GM18507 (cell line): ENCODE measurements around the gene MAP3K4.
"Not testable (repeated sequence)": the region's sequence is repeated elsewhere in the genome, so short reads cannot be mapped to it uniquely, and the experiment has no call there.

Source experiments
- DNase-seq: peaks from one replicate; pipeline ENCODE4 v3.0.0; 2011; ENCODE audit warnings: low read depth; ENCODE audit not compliant: insufficient read length; ENCODE audit errors: extremely low spot score
- FAIRE-seq: peaks from 2 replicates; lab custom pipeline; 2011; peaks lifted over from hg19 to GRCh38; lab: Jason Lieb, UNC

MAP3K4 gene

DNA sequence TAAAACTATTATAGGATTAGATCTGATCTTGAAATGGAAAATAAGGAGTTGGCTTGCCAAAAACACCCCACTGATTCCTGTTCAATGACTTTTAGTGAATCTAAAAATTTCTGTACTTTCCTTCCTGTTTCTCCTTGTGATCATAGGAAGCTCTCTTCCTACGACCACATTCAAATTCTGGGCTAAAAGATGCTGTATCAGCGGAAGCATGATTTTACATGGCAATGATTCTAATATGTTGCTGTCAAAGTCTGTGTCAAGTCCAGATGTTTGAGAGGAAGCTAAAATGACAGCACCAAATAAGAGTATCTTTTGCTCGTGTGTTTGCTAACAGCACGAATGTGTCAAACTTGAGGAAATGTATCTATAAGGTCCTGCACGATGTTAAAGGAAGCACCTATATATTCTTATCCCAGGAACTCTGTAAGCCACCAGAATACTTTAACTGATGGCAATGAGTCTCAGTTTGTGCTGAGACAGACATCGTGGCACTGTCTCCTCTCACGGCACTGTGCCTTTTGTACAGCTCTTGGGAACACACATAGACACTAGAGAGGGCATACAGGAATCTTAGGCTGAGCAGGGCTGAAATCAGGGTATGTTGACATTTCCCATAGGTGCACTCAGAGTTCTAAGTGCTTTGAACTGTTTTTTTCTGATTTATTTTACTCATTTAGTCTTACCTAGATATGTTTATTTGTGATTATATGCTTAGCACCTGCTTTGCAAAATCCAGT lies 24.9 kb upstream of the MAP3K4 start:
- no peak for FAIRE-seq
- no peak for DNase-seq

DNA sequence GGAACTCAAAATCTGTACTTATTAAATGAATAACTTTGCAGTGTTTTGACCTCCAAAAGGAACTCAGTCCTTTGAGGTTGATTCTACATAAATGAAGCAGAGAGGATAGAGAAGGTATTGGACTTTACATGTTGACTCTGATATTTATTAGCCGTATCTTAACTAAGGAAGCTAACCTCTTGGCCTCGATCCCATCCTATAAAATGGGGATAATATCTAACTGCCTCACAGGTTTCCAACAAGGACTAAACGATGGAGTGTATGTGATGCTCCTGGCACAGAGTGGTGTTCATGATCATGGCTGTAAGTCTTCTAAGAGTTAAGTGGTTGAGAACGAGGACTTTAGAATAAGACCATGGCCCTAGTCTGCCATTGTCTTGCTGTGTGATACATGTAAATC lies 24.2 kb upstream of the MAP3K4 start:
- DNase-seq (no peak), FAIRE-seq (no peak)

DNA sequence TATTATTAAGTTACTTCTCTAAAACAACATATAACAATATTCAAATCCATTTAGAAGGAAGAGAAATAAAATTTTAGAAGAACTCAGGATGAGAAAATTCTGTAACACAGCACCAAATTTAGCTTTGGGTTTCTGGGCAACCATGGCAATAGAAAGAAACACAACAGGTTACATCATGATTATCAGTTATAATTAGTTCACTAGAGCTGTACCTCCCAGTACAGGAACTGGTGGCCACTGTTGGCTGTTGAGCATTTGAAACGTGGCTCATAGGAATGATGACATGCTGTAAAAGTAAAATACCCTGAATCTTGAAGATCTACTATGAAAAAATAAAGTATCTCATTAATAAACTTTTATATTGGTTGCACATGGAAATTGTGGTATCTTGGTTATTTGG lies 23.7 kb upstream of the MAP3K4 start:
- FAIRE-seq (no peak), DNase-seq (no peak)

- FAIRE-seq (no peak), DNase-seq (no peak)
Observed at GRCh38 chr6:160971171-160971570, 20.4 kb upstream of the MAP3K4 start.

GRCh38 chr6:160972111-160972510 lies 19.5 kb upstream of the MAP3K4 start:
- FAIRE-seq = no peak
- DNase-seq = no peak

DNA sequence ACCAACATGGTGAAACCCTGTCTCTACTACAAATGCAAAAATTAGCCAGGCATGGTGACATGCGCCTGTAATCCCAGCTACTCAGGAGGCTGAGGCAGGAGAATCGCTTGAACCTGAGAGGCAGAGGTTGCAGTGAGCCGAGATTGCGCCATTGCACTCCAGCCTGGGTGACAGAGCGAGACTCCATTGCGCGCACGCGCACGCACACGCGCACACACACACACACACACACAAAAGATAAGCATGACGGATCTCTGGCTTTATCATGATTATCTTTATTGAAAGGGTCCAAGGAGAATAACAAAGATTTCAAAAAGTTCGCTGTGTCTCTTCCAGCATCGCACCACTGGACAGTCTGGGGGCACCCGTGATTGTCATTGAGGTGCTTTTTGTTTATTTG lies 19.0 kb upstream of the MAP3K4 start:
- FAIRE-seq = not testable (repeated sequence)

DNA sequence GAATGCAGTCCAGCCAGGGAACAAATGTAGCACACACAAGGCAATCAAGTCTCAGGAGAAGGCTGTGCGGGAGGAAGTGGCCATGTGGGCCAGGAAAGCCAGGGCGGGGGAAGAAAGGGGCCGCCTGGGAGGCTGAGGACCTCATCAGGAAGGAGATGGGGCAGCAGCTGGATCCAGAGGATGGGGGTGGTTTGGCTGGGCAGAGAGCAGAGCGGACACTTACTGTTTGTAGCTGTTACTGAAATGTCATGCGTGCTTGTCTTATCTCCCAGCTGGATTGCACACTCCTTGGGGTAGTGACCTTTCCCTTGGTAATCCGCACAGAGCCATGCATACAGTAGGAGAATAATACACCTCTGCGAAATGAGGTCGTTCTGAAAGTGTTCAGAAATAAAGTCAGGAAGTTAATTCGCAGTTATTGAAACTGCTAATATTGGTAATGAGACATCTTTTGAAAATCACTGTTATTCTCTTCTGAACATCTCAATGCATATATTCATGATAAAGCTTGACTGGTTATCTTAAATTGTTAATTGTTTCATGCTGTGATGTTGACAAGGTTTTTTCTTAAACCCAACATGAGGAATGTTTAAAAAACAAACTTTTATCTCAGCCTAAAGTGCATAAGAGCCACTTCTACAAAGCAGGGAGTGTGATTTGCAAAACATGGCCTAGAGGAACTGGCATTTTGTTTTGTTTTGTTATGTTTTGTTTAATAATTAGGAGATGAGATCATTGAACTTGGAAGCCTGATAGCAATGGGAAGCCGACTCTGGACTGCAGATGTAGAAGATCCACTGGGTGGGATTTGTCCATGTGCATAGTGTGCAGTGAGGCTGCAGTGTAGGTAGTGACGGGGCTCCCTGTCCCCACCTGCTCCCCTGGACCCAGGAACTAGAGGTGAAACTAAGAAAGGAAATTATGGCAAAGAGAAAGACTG lies 18.0 kb upstream of the MAP3K4 start:
- FAIRE-seq (no peak), DNase-seq (no peak)

More for the DNA sequence above, 19.0 kb upstream of the MAP3K4 start:
- DNase-seq = not testable (repeated sequence)

GRCh38 chr6:160974304-160974771 lies 17.2 kb upstream of the MAP3K4 start:
- FAIRE-seq (no peak), DNase-seq (no peak)

GRCh38 chr6:160975162-160975561 lies 16.4 kb upstream of the MAP3K4 start:
- FAIRE-seq (no peak), DNase-seq (no peak)

DNA sequence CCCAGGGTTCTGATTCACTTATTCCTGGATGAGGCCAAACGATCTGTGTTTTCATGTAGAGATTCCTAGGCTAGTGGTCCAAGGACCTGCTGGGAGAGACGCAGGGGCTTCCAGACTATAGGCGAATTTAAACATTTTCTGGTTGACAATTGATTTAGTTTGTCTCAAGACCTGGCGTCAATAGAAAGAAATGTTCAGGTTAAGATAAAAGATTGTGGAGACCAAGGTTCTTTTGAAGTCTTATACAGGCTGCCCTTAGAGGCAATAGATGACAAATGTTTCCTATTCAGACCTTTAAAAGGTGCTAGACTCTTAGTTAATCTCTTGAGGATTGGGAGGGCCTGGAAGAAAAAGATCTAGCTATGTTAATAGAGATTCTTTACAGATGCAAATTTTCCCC lies 15.6 kb upstream of the MAP3K4 start:
- not testable (repeated sequence) for FAIRE-seq, DNase-seq

DNA sequence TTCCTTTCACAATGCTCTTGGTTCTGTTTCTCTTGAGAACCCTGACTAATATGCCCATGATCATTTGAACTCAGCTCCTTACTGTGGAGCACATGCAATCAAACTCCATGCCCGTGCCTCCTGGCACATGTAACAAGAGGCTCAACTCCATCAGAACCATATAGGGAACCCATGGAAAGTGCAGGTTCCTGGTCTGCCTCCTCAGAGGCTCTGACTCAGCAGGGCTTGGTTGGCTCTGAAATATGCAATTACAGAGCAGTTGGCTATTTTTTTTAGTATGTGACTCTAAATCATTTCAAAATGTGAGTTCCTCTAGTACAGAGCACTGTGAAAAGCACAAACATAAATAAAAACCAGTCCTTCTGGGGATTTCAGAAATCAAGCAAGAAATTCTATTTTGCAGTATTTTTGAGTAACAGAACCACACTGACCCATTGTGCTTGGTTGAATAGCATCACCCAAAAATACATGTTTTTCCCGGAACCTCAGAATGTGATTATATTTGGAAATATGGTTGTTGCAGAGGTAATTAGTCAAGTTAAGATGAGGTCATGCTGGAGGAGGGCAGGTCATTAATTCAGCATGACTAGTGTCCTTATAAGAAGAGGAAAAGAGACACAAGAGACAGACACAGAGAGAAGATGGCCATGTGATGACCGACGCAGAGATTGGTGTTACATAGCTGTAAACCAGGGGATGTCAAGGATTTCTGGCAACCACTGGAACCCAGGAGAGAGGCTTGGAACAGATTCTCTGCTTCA lies 13.2 kb upstream of the MAP3K4 start:
- no peak for FAIRE-seq
- no peak for DNase-seq

DNA sequence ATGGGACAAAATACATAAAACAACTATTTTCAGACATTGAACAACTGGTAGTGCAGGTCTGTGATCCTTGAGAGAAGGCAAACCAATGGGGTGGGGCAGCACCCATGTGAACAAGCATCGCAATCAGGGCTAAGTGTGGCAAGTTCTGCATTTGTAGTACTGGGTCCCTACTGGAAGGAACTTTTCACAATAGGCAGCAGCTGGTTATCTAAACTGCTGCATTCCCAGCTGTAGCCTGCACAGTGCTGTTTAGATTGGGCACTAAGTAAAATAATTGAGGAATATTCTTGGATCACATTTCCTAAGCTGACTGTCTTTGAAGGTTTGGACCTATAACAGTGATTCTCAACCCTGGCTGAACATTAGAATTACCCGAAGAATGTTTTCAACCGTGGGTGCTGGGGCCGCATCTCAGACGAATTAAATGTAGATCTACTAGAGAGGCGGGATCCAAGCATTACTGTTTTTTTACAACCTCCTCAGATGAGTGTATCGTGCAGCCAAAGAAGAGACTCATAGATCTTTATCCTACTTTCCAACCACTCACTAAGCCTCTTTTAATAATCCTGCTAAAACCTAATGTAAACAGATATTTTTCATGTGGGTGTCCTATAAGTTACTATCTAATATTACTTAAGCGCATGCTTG lies 12.4 kb upstream of the MAP3K4 start:
- FAIRE-seq (no peak), DNase-seq (no peak)

GRCh38 chr6:160983377-160983948 lies 8.1 kb upstream of the MAP3K4 start:
- not testable (repeated sequence) for DNase-seq, FAIRE-seq

DNA sequence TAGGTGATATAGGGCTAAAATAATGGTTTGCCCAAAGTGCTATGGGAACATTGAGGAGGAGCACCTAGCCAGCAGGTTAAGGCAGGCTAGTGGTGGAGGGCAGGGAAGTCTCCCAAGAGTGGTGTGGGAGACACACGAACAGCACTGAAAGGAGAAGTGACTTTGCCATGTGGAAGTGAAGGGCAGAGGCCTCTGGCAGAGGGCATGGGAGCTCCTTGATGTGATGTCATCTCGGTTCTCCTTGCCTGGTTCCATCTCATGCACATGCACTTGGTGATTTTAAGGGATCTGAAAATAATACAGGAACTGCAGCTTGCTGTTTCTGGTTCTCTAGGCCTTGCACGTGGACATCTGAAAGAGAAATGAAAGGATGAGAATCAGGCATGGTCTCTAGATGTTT lies 4.7 kb upstream of the MAP3K4 start:
- no peak for FAIRE-seq
- DNase-seq = no peak

GRCh38 chr6:160987265-160987664 lies 4.3 kb upstream of the MAP3K4 start:
- no peak for FAIRE-seq

DNA sequence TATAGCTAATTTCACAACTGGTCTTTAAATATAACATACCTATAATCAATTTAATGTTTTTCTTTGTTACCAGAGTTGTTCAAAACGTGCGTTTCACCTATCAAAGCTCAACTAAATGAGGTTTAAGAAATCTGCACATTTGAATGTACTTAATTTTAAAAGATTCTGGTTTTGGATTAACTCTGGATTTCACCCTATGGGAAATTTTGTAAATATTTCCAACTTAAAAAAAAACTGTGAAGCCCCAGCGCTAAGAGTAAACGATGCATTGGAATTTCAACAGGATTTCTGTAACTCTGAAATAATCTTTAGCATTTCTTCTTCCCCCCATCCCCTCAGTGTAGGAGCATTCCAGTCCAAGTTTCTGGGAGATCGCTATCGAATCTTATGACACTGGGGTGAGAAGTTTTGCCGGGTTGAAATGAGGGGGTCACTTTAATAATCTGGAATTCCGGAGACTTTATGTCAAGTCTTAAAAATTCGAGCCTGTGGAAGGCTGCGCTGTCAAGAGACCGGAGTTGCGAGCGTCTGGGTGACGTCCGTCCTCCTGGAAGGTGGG lies 643 bp upstream of the MAP3K4 start:
- FAIRE-seq = no peak

More at GRCh38 chr6:160987265-160987664, 4.3 kb upstream of the MAP3K4 start:
- DNase-seq = no peak

GRCh38 chr6:160992061-160992979 lies 751 bp downstream of the MAP3K4 start:
- DNase-seq = peak; percentile 39
- FAIRE-seq = peak; percentile 80

More for the DNA sequence above, 643 bp upstream of the MAP3K4 start:
- no peak for DNase-seq

DNA sequence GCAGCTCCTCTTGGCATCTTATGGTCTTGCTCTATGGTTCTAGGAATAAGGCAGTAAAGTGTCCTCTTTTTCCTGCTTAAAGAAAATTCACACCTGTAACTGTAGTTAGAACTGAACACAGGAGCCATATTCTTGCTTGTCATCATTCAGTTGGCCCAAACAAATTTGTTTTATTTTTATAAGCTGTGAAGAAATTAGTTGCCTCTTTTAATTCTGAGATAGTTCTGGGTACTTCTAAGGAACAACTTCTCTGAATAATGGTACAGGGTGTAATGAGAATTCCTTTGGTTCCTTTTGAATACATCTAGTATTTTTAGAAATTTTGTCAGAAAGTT lies 1.4 kb downstream of the MAP3K4 start:
- FAIRE-seq = no peak
- DNase-seq = no peak
